Measurements from ENCODE around the gene HJV. TPM values are rescaled to one million over a fixed set of nuclear protein-coding genes. Genes with fewer than 3 reads are reported as not detected.

Gene HJV
- total RNA-seq, 4 donors from 2014 or later = 274 to 585 (median 420) TPM

GRCh38 chr1:146012703-146013558 is 8.6 kb downstream of the HJV start:
- intact Hi-C loops (cut with DNase I; ENCODE audit: low total_unique reads) (loop anchor here (1.0 kb wide), 2 partner anchors 36 to 168 kb away; partner anchors contain the start of gene NUDT17), in situ Hi-C loops (cut with MboI; ENCODE audit: low sequenced_read_pairs in 4 of 4) (loop anchor here (5.0 to 10.0 kb wide), 7 partner anchors 36 to 171 kb away; partner anchors contain the start of genes NUDT17 (in 2 of the 4) and PEX11B (in 1 of the 4))
- Histone ChIP-seq H3K9me3 (no peaks in the 10 kb centered on the region), H3K36me3 (no peaks in the 10 kb centered on the region), H3K4me3 (no peak overlapping the region), H3K27ac (peak overlapping the region; percentile 7 to 40 (median 20)), H3K4me1 (peaks cover 5 to 17% of the 10 kb centered on the region in 2 donors), H3K27me3 (no peaks in the 10 kb centered on the region)
- peak; percentile 67 to 77 (median 73) for TF ChIP-seq CTCF (IDR thresholded peaks at IDR 0.05 in 4 of 5, conservative IDR thresholded peaks at IDR 0.05 in 1 of 5)
- TF ChIP-seq POLR2A (IDR thresholded peaks at IDR 0.05) = no peak
- ATAC-seq (peak; percentile 68 to 75), DNase-seq (no peak)

DNA sequence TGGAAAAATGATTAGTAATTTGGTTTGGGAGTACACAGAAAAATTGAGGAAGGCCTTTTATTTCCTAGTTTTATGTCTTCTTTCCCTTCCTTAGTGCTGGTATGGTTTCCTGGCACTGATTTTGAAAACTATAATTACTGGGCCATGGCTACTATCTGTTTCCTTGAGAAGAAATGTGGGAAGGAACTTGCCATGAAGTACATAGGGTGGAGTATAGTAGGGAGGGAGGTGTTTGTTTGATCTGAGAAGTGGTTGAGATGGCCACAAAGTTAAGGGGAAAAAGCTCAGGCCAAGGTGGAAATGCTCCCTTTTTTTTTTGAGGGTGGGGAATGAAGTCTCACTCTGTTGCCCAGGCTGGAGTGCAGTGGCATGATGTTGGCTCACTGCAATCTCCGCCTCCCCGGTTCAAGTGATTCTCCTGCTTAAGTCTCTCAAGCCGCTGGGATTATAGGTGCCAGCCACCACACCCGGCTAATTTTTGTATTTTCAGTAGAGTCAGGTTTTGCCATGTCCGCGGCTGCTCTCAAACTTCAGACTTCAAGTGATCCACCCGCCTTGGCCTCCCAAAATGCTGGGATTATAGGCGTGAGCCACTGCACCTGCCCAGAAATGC is 11.3 kb downstream of the HJV start:
- Histone ChIP-seq H3K36me3 (no peaks in the 10 kb centered on the region), H3K9me3 (no peaks in the 10 kb centered on the region), H3K4me1 (peaks cover 26 to 35% of the 10 kb centered on the region in 2 donors), H3K27me3 (no peaks in the 10 kb centered on the region), H3K27ac (peak overlapping the region; percentile 42 to 95 (median 62)), H3K4me3 (no peak overlapping the region)
- TF ChIP-seq CTCF (IDR thresholded peaks at IDR 0.05 in 4 of 5, conservative IDR thresholded peaks at IDR 0.05 in 1 of 5) = no peak
- TF ChIP-seq POLR2A (IDR thresholded peaks at IDR 0.05) = peak in 1 of 2 donors; percentile 12
- in situ Hi-C loops (cut with MboI; ENCODE audit: low sequenced_read_pairs in 4 of 4) = loop anchor here (5.0 to 10.0 kb wide), 7 partner anchors 33 to 168 kb away; partner anchors contain the start of genes NUDT17 (in 2 of the 4) and PEX11B (in 1 of the 4)
- ATAC-seq (no peak), DNase-seq (no peak)
- intact Hi-C loops (cut with DNase I; ENCODE audit: low total_unique reads) = no loop called here

DNA sequence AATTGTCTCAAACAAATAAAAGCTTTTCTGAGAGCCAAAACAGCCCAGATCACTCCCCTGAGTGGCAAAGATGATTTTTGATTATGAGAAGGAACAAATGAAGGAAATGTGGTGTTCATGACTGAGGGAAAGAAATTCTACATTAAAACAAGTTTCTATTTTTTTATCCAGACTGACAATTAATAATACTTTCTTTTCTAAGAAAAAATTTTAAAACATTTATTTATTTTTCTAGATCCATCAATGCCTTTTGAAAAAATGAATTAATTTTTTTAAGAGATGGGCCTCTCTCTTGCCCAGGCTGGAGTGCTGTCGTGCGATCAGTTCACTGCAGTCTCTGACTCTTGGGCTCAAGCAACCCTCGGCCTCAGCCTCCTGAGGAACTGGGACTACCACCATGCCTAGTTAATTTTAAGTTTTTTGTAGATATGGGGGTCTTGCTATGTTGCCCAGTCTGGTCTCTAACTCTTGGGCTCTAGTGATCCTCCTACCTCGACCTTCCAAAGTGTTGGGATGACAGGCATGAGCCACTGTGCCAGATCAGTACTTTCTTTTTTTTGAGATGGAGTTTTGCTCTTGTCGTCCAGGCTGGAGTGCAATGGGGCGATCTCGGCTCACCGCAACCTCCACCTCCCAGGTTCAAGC is 13.9 kb downstream of the HJV start:
- Histone ChIP-seq H3K4me3 (peak overlapping the region; percentile 8 to 34 (median 22)), H3K36me3 (no peaks in the 10 kb centered on the region), H3K27me3 (no peaks in the 10 kb centered on the region), H3K4me1 (peaks cover 32 to 46% of the 10 kb centered on the region in 2 donors), H3K27ac (peak overlapping the region; percentile 95 to 99 (median 96)), H3K9me3 (no peaks in the 10 kb centered on the region)
- intact Hi-C loops (cut with DNase I; ENCODE audit: low total_unique reads) = loop anchor here (1.0 to 2.0 kb wide), 2 partner anchors 28 to 115 kb away; no protein-coding TSS in a partner anchor
- in situ Hi-C loops (cut with MboI; ENCODE audit: low sequenced_read_pairs in 4 of 4) = no loop called here
- TF ChIP-seq POLR2A (IDR thresholded peaks at IDR 0.05) = no peak
- no peak for TF ChIP-seq CTCF (IDR thresholded peaks at IDR 0.05 in 4 of 5, conservative IDR thresholded peaks at IDR 0.05 in 1 of 5)
- ATAC-seq (no peak), DNase-seq (no peak)

GRCh38 chr1:146001709-146002108 is 19.8 kb downstream of the HJV start:
- H3K4me3 ChIP-seq = peak overlapping the region in 1 of 4 donors; percentile 98
- ATAC-seq (no peak), DNase-seq (peak; percentile 2 to 11)
- peaks cover 37 to 60% of the 10 kb centered on the region in 2 donors for H3K4me1 ChIP-seq
- no peak for TF ChIP-seq CTCF (IDR thresholded peaks at IDR 0.05 in 4 of 5, conservative IDR thresholded peaks at IDR 0.05 in 1 of 5)
- H3K9me3 ChIP-seq = no peaks in the 10 kb centered on the region
- H3K36me3 ChIP-seq = no peaks in the 10 kb centered on the region
- intact Hi-C loops (cut with DNase I; ENCODE audit: low total_unique reads) (no loop called here), in situ Hi-C loops (cut with MboI; ENCODE audit: low sequenced_read_pairs in 4 of 4) (no loop called here)
- H3K27me3 ChIP-seq = no peaks in the 10 kb centered on the region
- peak overlapping the region; percentile 95 to 99 (median 98) for H3K27ac ChIP-seq
